Measurements from ENCODE around the gene RASAL2. TPM values are rescaled to one million over a fixed set of nuclear protein-coding genes. Genes with fewer than 3 reads are reported as not detected.

Gene RASAL2
- total and polyA plus RNA-seq, 9 of the 15 experiments (the other 6 are each of a cell fraction or from before 2014, with no cell fraction given), result 0.13 to 1.0 (median 0.62) TPM

DNA sequence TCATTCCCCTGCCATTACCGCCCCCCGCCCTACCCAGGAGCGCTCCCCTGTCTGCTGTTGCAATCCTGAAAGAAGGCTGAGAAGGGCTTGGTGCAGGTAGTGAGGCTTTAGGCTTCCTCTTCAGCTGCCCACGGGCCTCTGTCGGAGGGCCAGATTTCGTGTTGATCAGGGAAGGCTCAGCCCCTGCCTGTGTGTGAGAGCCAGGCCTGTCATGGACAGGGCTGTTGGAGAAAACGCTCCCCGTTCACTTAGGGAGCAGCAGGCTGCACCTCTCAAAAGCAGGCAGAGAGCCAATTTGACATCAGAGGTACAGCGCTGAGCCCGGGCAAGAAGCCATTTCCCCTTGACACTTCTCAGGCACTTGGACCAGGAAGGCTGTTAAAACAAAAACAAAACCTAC lies 438.0 kb downstream of the RASAL2 start:
- Histone ChIP-seq H3K79me2 (ENCODE audit: control insufficient read depth, insufficient read depth, low read length) (no peaks in the 10 kb centered on the region), H3K4me2 (ENCODE audit: insufficient read depth, low read length) (no peak overlapping the region), H3K9me1 (ENCODE audit: control insufficient read depth, insufficient read depth, low read length) (no peaks in the 10 kb centered on the region), H3K4me1 (replicated peaks in 1 of 2; ENCODE audit: control insufficient read depth in 2 of 2, insufficient read depth in 2 of 2, low read length in 2 of 2) (no peaks in the 10 kb centered on the region), H3K9me3 (replicated peaks; ENCODE audit: control insufficient read depth, insufficient read depth, low read depth, low read length) (no peaks in the 10 kb centered on the region), H3K36me3 (ENCODE audit: control insufficient read depth, insufficient read depth, low read length) (no peaks in the 10 kb centered on the region), H4K20me1 (replicated peaks; ENCODE audit: control insufficient read depth, insufficient read depth, low read length) (0 out of 2 replicates have a peak, but pooled peaks cover under 1% of the 10 kb centered on the region), H3K4me3 (no peak overlapping the region), H3K9ac (ENCODE audit: insufficient read depth in 1 of 2, low read depth in 2 of 2, low read length in 2 of 2) (no peak overlapping the region), H3K27me3 (ENCODE audit: control insufficient read depth in 2 of 2, insufficient read depth in 2 of 2, low read length in 2 of 2) (peaks cover under 1 to 33% of the 10 kb centered on the region in 2 experiments; a peak in 3 of 5 replicates), H3K27ac (ENCODE audit: extremely low read depth, low read depth, low read length) (no peak overlapping the region), H2AFZ (ENCODE audit: low read depth, low read length) (0 out of 2 replicates have a peak overlapping the region, but pooled peaks have one; percentile 15)
- intact Hi-C loops (cut with micrococcal nuclease) (loop anchor here (2.0 kb wide), 2 partner anchors 221 to 471 kb away; no protein-coding TSS in a partner anchor), in situ Hi-C loops (cut with MboI) (loop anchor here (5.0 to 25.0 kb wide), 3 partner anchors 230 to 830 kb away; partner anchors contain the start of gene AXDND1)
- 4% methylated on average over 10 of the region's 10 CpGs for WGBS (ENCODE audit: insufficient coverage, low coverage, missing lambda C conversion rate)
- POLR2A ChIA-PET, result no interaction called here
- no peak for TF ChIP-seq POLR2AphosphoS2 (IDR thresholded peaks at IDR 0.05; ENCODE audit: low read length)
- TF ChIP-seq ZSCAN32 (CRISPR knock-in tag; IDR thresholded peaks at IDR 0.05), result no peak
- no TSS peak for BruUV-seq (replicated peaks)
- CTCF ChIA-PET (ENCODE audit: low intra/inter-chr PET ratio), result interaction anchor here (0.5 to 2.2 kb wide), 6 partner anchors 221 to 1282 kb away, joined by 3 to 9 read pairs (median 3); no protein-coding TSS in a partner anchor
- FAIRE-seq (no peak), ATAC-seq (peak; percentile 46), DNase-seq (ENCODE audit: extremely low read depth in 1 of 4, low spot score in 3 of 4) (no peak)

DNA sequence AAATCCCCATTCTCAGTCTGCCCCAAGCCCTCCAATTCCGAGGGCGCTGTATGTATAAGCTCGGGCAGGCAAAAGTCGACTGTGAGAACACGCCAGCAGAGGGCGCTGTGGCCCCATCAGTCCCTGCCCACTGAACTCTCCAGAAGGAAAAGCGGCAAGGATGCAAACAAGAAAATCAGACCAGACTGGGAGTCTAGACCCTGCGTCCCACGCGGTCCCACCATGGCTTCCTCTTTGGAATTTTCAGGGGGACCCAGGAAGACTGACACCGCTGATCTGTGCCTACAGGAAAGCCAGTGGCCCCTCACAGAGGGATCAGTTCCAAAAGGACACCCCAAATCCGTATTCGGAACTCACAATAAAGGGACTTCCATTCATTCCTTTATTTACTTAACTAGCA lies 438.5 kb downstream of the RASAL2 start:
- H3K79me2 ChIP-seq (ENCODE audit: control insufficient read depth, insufficient read depth, low read length), result no peaks in the 10 kb centered on the region
- H3K27ac ChIP-seq (ENCODE audit: extremely low read depth, low read depth, low read length), result no peak overlapping the region
- H3K4me3 ChIP-seq, result no peak overlapping the region
- H3K27me3 ChIP-seq (ENCODE audit: control insufficient read depth in 2 of 2, insufficient read depth in 2 of 2, low read length in 2 of 2), result peaks cover 4 to 38% of the 10 kb centered on the region in 2 experiments; a peak in 4 of 5 replicates
- H3K9me1 ChIP-seq (ENCODE audit: control insufficient read depth, insufficient read depth, low read length), result no peaks in the 10 kb centered on the region
- 9% methylated on average over 13 of the region's 13 CpGs for WGBS (ENCODE audit: insufficient coverage, low coverage, missing lambda C conversion rate)
- BruUV-seq (replicated peaks), result no TSS peak
- H3K36me3 ChIP-seq (ENCODE audit: control insufficient read depth, insufficient read depth, low read length), result no peaks in the 10 kb centered on the region
- in situ Hi-C loops (cut with MboI), result loop anchor here (5.0 to 25.0 kb wide), 3 partner anchors 230 to 830 kb away; partner anchors contain the start of gene AXDND1
- ChIA-PET CTCF (ENCODE audit: low intra/inter-chr PET ratio) (interaction anchor here (0.6 to 2.2 kb wide), 5 partner anchors 221 to 1282 kb away, joined by 3 to 9 read pairs (median 3); no protein-coding TSS in a partner anchor), POLR2A (interaction anchor here (0.5 to 0.7 kb wide), 3 partner anchors 22 to 471 kb away, joined by 3 to 4 read pairs (median 3); no protein-coding TSS in a partner anchor)
- peak; percentile 84 to 89 (median 87) for DNase-seq (ENCODE audit: extremely low read depth in 1 of 4, low spot score in 3 of 4)
- H3K9ac ChIP-seq (ENCODE audit: insufficient read depth in 1 of 2, low read depth in 2 of 2, low read length in 2 of 2), result no peak overlapping the region
- 0 out of 2 replicates have a peak overlapping the region, but pooled peaks have one; percentile 15 for H2AFZ ChIP-seq (ENCODE audit: low read depth, low read length)
- H4K20me1 ChIP-seq (replicated peaks; ENCODE audit: control insufficient read depth, insufficient read depth, low read length), result no peaks in the 10 kb centered on the region; the same call in 1 of the 2 replicates
- intact Hi-C loops (cut with micrococcal nuclease), result loop anchor here (2.0 kb wide), 2 partner anchors 222 to 470 kb away; no protein-coding TSS in a partner anchor
- peak; percentile 97 for FAIRE-seq
- peak; percentile 98 for ATAC-seq
- H3K4me1 ChIP-seq (replicated peaks in 1 of 2; ENCODE audit: control insufficient read depth in 2 of 2, insufficient read depth in 2 of 2, low read length in 2 of 2), result no peaks in the 10 kb centered on the region
- H3K4me2 ChIP-seq (ENCODE audit: insufficient read depth, low read length), result no peak overlapping the region
- H3K9me3 ChIP-seq (replicated peaks; ENCODE audit: control insufficient read depth, insufficient read depth, low read depth, low read length), result no peaks in the 10 kb centered on the region
- no peak for TF ChIP-seq TAF7 (tag; IDR thresholded peaks at IDR 0.05)
- TF ChIP-seq, protein P1, sequence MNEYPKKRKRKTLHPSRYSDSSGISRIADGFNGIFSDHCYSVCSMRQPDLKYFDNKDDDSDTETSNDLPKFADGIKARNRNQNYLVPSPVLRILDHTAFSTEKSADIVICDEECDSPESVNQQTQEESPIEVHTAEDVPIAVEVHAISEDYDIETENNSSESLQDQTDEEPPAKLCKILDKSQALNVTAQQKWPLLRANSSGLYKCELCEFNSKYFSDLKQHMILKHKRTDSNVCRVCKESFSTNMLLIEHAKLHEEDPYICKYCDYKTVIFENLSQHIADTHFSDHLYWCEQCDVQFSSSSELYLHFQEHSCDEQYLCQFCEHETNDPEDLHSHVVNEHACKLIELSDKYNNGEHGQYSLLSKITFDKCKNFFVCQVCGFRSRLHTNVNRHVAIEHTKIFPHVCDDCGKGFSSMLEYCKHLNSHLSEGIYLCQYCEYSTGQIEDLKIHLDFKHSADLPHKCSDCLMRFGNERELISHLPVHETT (CRISPR knock-in tag; conservative IDR thresholded peaks at IDR 0.05 in 1 of 2, IDR thresholded peaks at IDR 0.05 in 1 of 2), result no peak
- TF ChIP-seq ZNF444 (CRISPR knock-in tag; IDR thresholded peaks at IDR 0.05), result no peak
- no peak for TF ChIP-seq NUFIP1 (IDR thresholded peaks at IDR 0.05; ENCODE audit: partially characterized antibody)
- TF ChIP-seq FIP1L1 (IDR thresholded peaks at IDR 0.05; ENCODE audit: low read depth, low read length, poor library complexity, severe bottlenecking), result no peak

Data from K562 (cell line).